ENCODE results near the gene CACFD1. TPM values are rescaled to one million over a fixed set of nuclear protein-coding genes. Genes with fewer than 3 reads are reported as not detected.

Gene CACFD1
- total RNA-seq, 4 donors from 2014 or later = 13.2 to 68.5 (median 54.4) TPM

DNA sequence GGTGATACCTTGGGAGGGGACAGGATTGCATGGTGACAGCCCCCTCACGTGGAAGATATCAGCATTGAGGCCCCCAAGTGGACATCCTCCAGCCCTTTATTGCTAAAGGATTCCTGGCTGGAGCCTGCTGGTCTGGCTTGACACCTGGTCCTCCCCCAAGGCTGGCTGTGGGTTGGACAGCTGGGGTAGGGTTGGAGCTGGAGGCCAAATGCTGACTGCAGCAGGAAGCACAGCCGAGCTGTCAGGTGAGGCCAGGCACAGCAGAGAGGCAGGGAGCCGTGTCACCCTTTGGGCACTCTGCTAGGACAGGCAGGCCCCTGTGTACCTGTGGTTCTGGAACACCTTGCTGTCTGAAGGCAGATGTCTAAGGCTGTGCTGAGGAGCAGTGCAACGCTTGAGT lies 2.2 kb downstream of the CACFD1 start:
- peaks cover 0 to 22% (median 3%) of the 10 kb centered on the region in 4 donors for H3K4me1 ChIP-seq
- H3K36me3 ChIP-seq = peaks cover 0 to 17% (median 0%) of the 10 kb centered on the region in 3 donors
- H3K4me3 ChIP-seq = no peak overlapping the region
- no peaks in the 10 kb centered on the region for H3K27me3 ChIP-seq
- TF ChIP-seq POLR2A (IDR thresholded peaks at IDR 0.05) (no peak), CTCF (IDR thresholded peaks at IDR 0.05) (no peak)
- H3K27ac ChIP-seq = no peak overlapping the region
- no peaks in the 10 kb centered on the region for H3K9me3 ChIP-seq
- no peak for DNase-seq

- Histone ChIP-seq H3K9me3 (no peaks in the 10 kb centered on the region), H3K36me3 (peaks cover 0 to 17% (median 0%) of the 10 kb centered on the region in 3 donors), H3K27ac (no peak overlapping the region), H3K4me1 (peaks cover 0 to 22% (median 3%) of the 10 kb centered on the region in 4 donors), H3K4me3 (no peak overlapping the region), H3K27me3 (no peaks in the 10 kb centered on the region)
- TF ChIP-seq CTCF (IDR thresholded peaks at IDR 0.05) (peak in 4 of 6 experiments; percentile 13 to 36 (median 30)), POLR2A (IDR thresholded peaks at IDR 0.05) (no peak)
- DNase-seq = no peak
These were observed 3.6 kb downstream of the CACFD1 start for GRCh38 chr9:133463234-133463863.

DNA sequence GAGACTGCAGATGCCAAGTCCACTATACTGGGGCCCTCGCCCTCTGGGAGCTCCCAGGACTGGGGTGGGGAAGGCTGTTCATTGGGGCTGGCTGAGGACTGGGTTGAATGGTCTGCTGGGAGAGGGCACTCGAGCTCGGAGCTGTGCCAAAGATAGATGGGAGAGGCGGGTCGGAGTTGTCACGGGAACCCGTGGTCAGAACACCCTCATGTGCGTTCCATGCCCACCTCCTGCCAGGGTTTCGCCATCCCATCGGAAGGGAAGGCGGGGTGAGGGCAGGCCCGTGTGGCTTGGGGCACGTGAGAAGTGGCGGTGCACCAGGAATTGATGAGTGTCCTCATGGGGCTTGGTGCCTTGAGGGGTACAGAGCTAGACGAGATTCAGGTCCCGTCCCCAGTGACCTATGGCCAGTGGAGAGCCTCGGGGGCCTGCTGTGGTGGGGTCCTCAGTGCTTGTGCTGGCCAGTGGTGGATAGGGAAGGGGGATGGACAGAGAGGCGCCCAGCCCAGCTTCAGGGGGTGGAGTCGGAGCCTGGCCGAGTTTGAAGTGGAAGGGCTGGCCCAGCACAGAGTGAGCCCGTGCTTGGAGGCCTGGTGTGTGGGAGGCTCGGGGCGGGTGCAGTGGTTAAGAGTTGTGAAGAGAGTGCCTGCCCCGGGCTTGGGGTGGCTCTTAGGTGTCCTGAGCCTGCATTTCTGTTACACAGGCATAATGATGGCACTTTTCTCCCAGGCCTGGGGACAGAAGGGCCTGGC lies 4.3 kb downstream of the CACFD1 start:
- Histone ChIP-seq H3K4me1 (peaks cover 0 to 18% (median 2%) of the 10 kb centered on the region in 4 donors), H3K4me3 (no peak overlapping the region), H3K27me3 (no peaks in the 10 kb centered on the region), H3K27ac (no peak overlapping the region), H3K36me3 (peaks cover 0 to 23% (median 0%) of the 10 kb centered on the region in 3 donors), H3K9me3 (no peaks in the 10 kb centered on the region)
- no peak for DNase-seq
- no peak for TF ChIP-seq CTCF (IDR thresholded peaks at IDR 0.05)
- TF ChIP-seq POLR2A (IDR thresholded peaks at IDR 0.05) = no peak

DNA sequence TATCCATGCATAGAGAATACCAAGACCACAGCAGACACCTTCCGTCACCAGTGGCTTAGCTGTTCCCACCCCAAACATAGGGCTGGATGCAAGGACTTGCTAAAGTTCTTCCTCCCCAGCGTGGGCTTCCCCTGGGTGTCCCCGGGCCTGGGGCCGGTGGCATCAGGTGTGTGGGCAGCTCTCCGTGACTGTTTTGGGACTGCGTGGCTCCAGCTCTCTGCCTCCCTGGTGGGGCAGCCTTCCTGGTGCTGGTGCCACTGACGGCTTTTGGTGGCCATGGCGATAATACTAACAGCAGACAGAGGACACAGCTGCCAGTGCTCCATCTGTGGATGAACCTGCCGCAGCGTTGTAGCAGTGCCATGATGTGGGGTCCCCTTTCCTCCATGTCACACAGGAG lies 4.9 kb downstream of the CACFD1 start:
- Histone ChIP-seq H3K4me1 (peaks cover 0 to 18% (median 0%) of the 10 kb centered on the region in 4 donors), H3K27me3 (no peaks in the 10 kb centered on the region), H3K36me3 (peaks cover 0 to 24% (median 0%) of the 10 kb centered on the region in 3 donors), H3K27ac (no peak overlapping the region), H3K9me3 (no peaks in the 10 kb centered on the region), H3K4me3 (no peak overlapping the region)
- no peak for TF ChIP-seq POLR2A (IDR thresholded peaks at IDR 0.05)
- TF ChIP-seq CTCF (IDR thresholded peaks at IDR 0.05) = no peak
- DNase-seq = no peak

DNA sequence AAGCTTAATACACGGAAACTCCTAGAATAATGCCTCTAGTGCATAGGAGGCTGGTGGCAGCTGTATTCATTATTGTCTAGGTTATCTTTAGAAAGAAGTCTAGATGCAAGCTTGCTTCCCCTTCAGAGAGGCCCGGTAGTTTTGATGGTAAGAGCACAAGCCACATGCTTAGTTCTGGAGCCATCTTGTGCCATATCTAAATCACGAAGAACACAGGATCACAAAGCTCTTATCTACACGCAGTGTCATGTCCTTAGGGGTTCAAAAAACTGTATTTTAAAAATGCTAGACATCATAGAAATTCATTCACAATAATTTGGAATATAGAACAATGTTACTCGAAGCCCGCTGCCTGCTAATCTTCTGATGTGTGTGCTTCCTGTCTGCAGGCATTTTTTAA lies 6.2 kb downstream of the CACFD1 start:
- Histone ChIP-seq H3K9me3 (no peaks in the 10 kb centered on the region), H3K27ac (no peak overlapping the region), H3K4me1 (peaks cover 0 to 23% (median 0%) of the 10 kb centered on the region in 4 donors), H3K36me3 (peaks cover 0 to 24% (median 0%) of the 10 kb centered on the region in 3 donors), H3K4me3 (no peak overlapping the region), H3K27me3 (no peaks in the 10 kb centered on the region)
- DNase-seq = no peak
- no peak for TF ChIP-seq POLR2A (IDR thresholded peaks at IDR 0.05)

DNA sequence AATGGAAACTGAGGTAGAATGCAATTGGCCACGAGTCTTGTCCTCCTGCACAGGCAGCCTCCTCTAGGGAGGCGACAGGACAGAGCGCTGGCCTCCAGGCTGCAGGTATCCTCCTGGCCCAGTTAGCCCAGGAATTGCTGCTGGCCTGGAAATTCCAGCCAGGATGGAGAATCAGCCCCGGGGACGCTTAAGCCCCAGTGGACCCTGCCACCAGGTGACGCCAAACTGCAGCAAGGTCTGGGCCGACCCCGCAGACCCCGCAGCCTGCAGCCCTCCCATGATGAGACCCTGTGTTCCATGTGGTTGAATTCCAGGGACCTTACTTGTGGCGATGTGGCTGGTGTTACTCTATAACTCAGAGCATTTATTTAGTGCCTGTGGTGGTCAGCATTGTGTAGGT lies 7.3 kb downstream of the CACFD1 start:
- no peak for TF ChIP-seq CTCF (IDR thresholded peaks at IDR 0.05)
- no peak for TF ChIP-seq POLR2A (IDR thresholded peaks at IDR 0.05)
- H3K9me3 ChIP-seq = no peaks in the 10 kb centered on the region
- H3K4me3 ChIP-seq = no peak overlapping the region
- no peak for DNase-seq
- peaks cover 0 to 24% (median 0%) of the 10 kb centered on the region in 3 donors for H3K36me3 ChIP-seq
- H3K4me1 ChIP-seq = peaks cover 0 to 16% (median 0%) of the 10 kb centered on the region in 4 donors
- no peak overlapping the region for H3K27ac ChIP-seq
- no peaks in the 10 kb centered on the region for H3K27me3 ChIP-seq

Data from Peyer's patch (tissue), 4 donors.